Neural progenitor cell (in vitro differentiated cells): ENCODE data around the gene TNFRSF18.

Experiments
- CTCF ChIP-seq: fragments of 200-600 bp; sonication (generic); IDR thresholded peaks from 2 replicates; pipeline ENCODE4 v1.5.1; 2017; ENCODE audit warnings: antibody characterized with exemption, mild to moderate bottlenecking
- EZH2phosphoT487 ChIP-seq: fragments of 200-600 bp; sonication (generic); IDR thresholded peaks from 2 replicates; pipeline ENCODE4 v1.6.1; 2017; ENCODE audit warnings: antibody characterized with exemption

- no peak for TF ChIP-seq EZH2phosphoT487
- no peak for TF ChIP-seq CTCF
These were observed 25.9 kb upstream of the TNFRSF18 start, which contains the start of gene B3GALT6 for GRCh38 chr1:1232208-1232795.
